CD4-positive, alpha-beta T cell treated with Interleukin-10 for 1 hour (primary cell): ENCODE data around the gene ADORA3.
A peak's percentile ranks its signal among the peaks of the same experiment; 100 is the strongest.
"Not testable (repeated sequence)": the region's sequence is repeated elsewhere in the genome, so short reads cannot be mapped to it uniquely, and the experiment has no call there.

Experiments
- DNase-seq: peaks from one replicate; pipeline ENCODE4 v3.0.0-alpha.2; 2020

Gene ADORA3

GRCh38 chr1:111503585-111504060 lies at the start of gene ADORA3, which contains the start of gene TMIGD3:
TSS of gene ADORA3 (minus strand) at chr1:111503633. CDS start at chr1:111503354, 279 bp downstream.
TSS of gene TMIGD3 (minus strand) at chr1:111503633. CDS start at chr1:111503354, 279 bp downstream.
- peak; percentile 31 for DNase-seq

GRCh38 chr1:111553196-111553595 lies 49.8 kb upstream of the ADORA3 start:
- DNase-seq = no peak

- DNase-seq = no peak
These were observed 49.2 kb upstream of the ADORA3 start for GRCh38 chr1:111552587-111552986.

- no peak for DNase-seq
These were observed 48.4 kb upstream of the ADORA3 start for GRCh38 chr1:111551623-111552411.

GRCh38 chr1:111547786-111548185 lies 44.4 kb upstream of the ADORA3 start:
- DNase-seq = not testable (repeated sequence)

GRCh38 chr1:111542187-111542586 lies 38.8 kb upstream of the ADORA3 start:
- DNase-seq = no peak

- no peak for DNase-seq
These were observed 38.3 kb upstream of the ADORA3 start for GRCh38 chr1:111541721-111542120.

- no peak for DNase-seq
These were observed 37.5 kb upstream of the ADORA3 start for GRCh38 chr1:111540928-111541327.

- DNase-seq = no peak
These were observed 35.1 kb upstream of the ADORA3 start for GRCh38 chr1:111538343-111539025.

GRCh38 chr1:111535256-111536191 lies 32.1 kb upstream of the ADORA3 start:
- DNase-seq = no peak

GRCh38 chr1:111520053-111520452 lies 16.6 kb upstream of the ADORA3 start:
- DNase-seq = no peak

- DNase-seq = peak; percentile 55
These were observed 14.2 kb upstream of the ADORA3 start for GRCh38 chr1:111517469-111518225.

- DNase-seq = peak; percentile 37
These were observed 12.6 kb upstream of the ADORA3 start for GRCh38 chr1:111516005-111516535.

- DNase-seq = no peak
These were observed 12.0 kb upstream of the ADORA3 start for GRCh38 chr1:111515291-111516004.

GRCh38 chr1:111513410-111514020 lies 10.1 kb upstream of the ADORA3 start:
- no peak for DNase-seq

GRCh38 chr1:111512931-111513330 lies 9.5 kb upstream of the ADORA3 start:
- no peak for DNase-seq

- DNase-seq = no peak
These were observed 8.9 kb upstream of the ADORA3 start for GRCh38 chr1:111512132-111512889.

GRCh38 chr1:111511370-111511769 lies 7.9 kb upstream of the ADORA3 start:
- peak; percentile 44 for DNase-seq

GRCh38 chr1:111509997-111510375 lies 6.6 kb upstream of the ADORA3 start:
- DNase-seq = no peak
